H9 (cell line): Measurements from ENCODE around the gene PLA2G10. TPM values are rescaled to one million over a fixed set of nuclear protein-coding genes. Genes with fewer than 3 reads are reported as not detected.

ENCODE experiments used
- DNase-seq: peaks from one replicate; pipeline ENCODE4 v3.0.0-alpha.2; 2017
- H2AFZ ChIP-seq: one replicate; pipeline ENCODE4 v1.6.1; 2013; ENCODE audit warnings: mild to moderate bottlenecking, low read length, control low read depth, moderate library complexity
- H2AK5ac ChIP-seq: 2 replicates; pipeline ENCODE4 v1.6.1; 2013; ENCODE audit warnings: low read length, control low read depth, mixed read lengths; ENCODE audit not compliant: insufficient read length
- H2BK120ac ChIP-seq: one replicate; pipeline ENCODE4 v1.6.1; 2013; ENCODE audit warnings: low read depth, mild to moderate bottlenecking, low read length, control low read depth, inconsistent platforms; ENCODE audit not compliant: poor library complexity, severe bottlenecking
- H2BK12ac ChIP-seq: 2 replicates; pipeline ENCODE4 v1.6.1; 2013; ENCODE audit warnings: low read length, control low read depth, mixed read lengths, low read depth; ENCODE audit not compliant: insufficient read length
- H2BK15ac ChIP-seq: 2 replicates; pipeline ENCODE4 v1.6.1; 2013; ENCODE audit warnings: low read depth, low read length, control low read depth
- H2BK20ac ChIP-seq: one replicate; pipeline ENCODE4 v1.6.1; 2013; ENCODE audit warnings: low read depth, mild to moderate bottlenecking, low read length, control low read depth, inconsistent platforms; ENCODE audit not compliant: poor library complexity, severe bottlenecking
- H2BK5ac ChIP-seq: 2 replicates; pipeline ENCODE4 v1.6.1; 2013; ENCODE audit warnings: low read length, control low read depth, mixed read lengths; ENCODE audit not compliant: insufficient read length
- H3K14ac ChIP-seq: 2 replicates; pipeline ENCODE4 v1.6.1; 2013; ENCODE audit warnings: low read length, control low read depth; ENCODE audit not compliant: insufficient read depth
- H3K18ac ChIP-seq: 2 replicates; pipeline ENCODE4 v1.6.1; 2013; ENCODE audit warnings: low read depth, mild to moderate bottlenecking, mixed read lengths, low read length, control low read depth; ENCODE audit not compliant: insufficient read length
- H3K23ac ChIP-seq: 2 replicates; pipeline ENCODE4 v1.6.1; 2013; ENCODE audit warnings: low read length, control low read depth, mixed read lengths, low read depth; ENCODE audit not compliant: insufficient read length
- H3K23me2 ChIP-seq: 2 replicates; pipeline ENCODE4 v1.6.1; 2013; ENCODE audit warnings: low read depth, mild to moderate bottlenecking, mixed read lengths, low read length, control low read depth; ENCODE audit not compliant: insufficient read length, poor library complexity, severe bottlenecking
- H3K27ac ChIP-seq: 2 replicates; pipeline ENCODE4 v1.5.1; 2013; ENCODE audit warnings: low read length, control low read depth, mixed read lengths, low read depth; ENCODE audit not compliant: insufficient read length
- H3K27me3 ChIP-seq: 2 replicates; pipeline ENCODE4 v1.6.1; 2013; ENCODE audit warnings: low read length, control low read depth, inconsistent platforms; ENCODE audit not compliant: insufficient read depth
- H3K4ac ChIP-seq: 2 replicates; pipeline ENCODE4 v1.6.1; 2013; ENCODE audit warnings: low read depth, mild to moderate bottlenecking, control low read depth, inconsistent platforms, low read length, moderate library complexity
- H3K4me1 ChIP-seq: 2 replicates; pipeline ENCODE4 v1.6.1; 2013; ENCODE audit warnings: low read length, control low read depth, inconsistent platforms; ENCODE audit not compliant: insufficient read depth
- H3K4me2 ChIP-seq: 2 replicates; pipeline ENCODE4 v1.6.1; 2013; ENCODE audit warnings: low read length, control low read depth, mixed read lengths; ENCODE audit not compliant: insufficient read length, insufficient read depth
- H3K56ac ChIP-seq: 2 replicates; pipeline ENCODE4 v1.6.1; 2013; ENCODE audit warnings: low read depth, mild to moderate bottlenecking, mixed read lengths, low read length, control low read depth; ENCODE audit not compliant: insufficient read length
- H3K79me1 ChIP-seq: 2 replicates; pipeline ENCODE4 v1.6.1; 2013; ENCODE audit warnings: low read depth, mild to moderate bottlenecking, moderate library complexity, low read length, control low read depth, inconsistent platforms; ENCODE audit not compliant: insufficient read depth, poor library complexity, severe bottlenecking
- H3K79me2 ChIP-seq: 2 replicates; pipeline ENCODE4 v1.6.1; 2013; ENCODE audit warnings: low read length, control low read depth, inconsistent platforms; ENCODE audit not compliant: insufficient read depth
- H3K9ac ChIP-seq: 2 replicates; pipeline ENCODE4 v1.6.1; 2013; ENCODE audit warnings: low read length, control low read depth, mixed read lengths; ENCODE audit not compliant: insufficient read length; ENCODE audit errors: extremely low read depth
- H3K9me3 ChIP-seq: one replicate; pipeline ENCODE4 v1.6.1; 2013; ENCODE audit warnings: low read depth, low read length, inconsistent platforms; ENCODE audit not compliant: control insufficient read depth
- H3T11ph ChIP-seq: one replicate; pipeline ENCODE4 v1.6.1; 2013; ENCODE audit warnings: mild to moderate bottlenecking, low read length, control low read depth, inconsistent platforms
- H4K20me1 ChIP-seq: one replicate; pipeline ENCODE4 v1.6.1; 2013; ENCODE audit not compliant: control insufficient read depth, insufficient read length, insufficient read depth
- H4K5ac ChIP-seq: 2 replicates; pipeline ENCODE4 v1.6.1; 2013; ENCODE audit warnings: low read depth, mild to moderate bottlenecking, mixed read lengths, low read length, control low read depth; ENCODE audit not compliant: insufficient read length
- H4K8ac ChIP-seq: replicated peaks from 2 replicates; pipeline ENCODE4 v1.6.1; 2013; ENCODE audit warnings: low read length, control low read depth, mixed read lengths, low read depth; ENCODE audit not compliant: insufficient read length
- H4K91ac ChIP-seq: 2 replicates; pipeline ENCODE4 v1.6.1; 2013; ENCODE audit warnings: low read depth, mild to moderate bottlenecking, moderate library complexity, mixed read lengths, low read length, control low read depth; ENCODE audit not compliant: insufficient read length
- H3K27ac Mint-ChIP-seq, 3 experiments: 2 replicates in 2 of 3; 3 replicates in 1 of 3; pipeline ENCODE4 v1.8.0; 2020 to 2021; ENCODE audit warnings: mixed read lengths in 3 of 3, mild to moderate bottlenecking in 1 of 3, moderate library complexity in 1 of 3
- H3K27me3 Mint-ChIP-seq: 2 replicates; pipeline ENCODE4 v1.8.0; 2021; ENCODE audit warnings: low read depth, mild to moderate bottlenecking, moderate library complexity, mixed read lengths
- H3K36me3 Mint-ChIP-seq, 3 experiments: 2 replicates in 2 of 3; 3 replicates in 1 of 3; pipeline ENCODE4 v1.8.0; 2020 to 2021; ENCODE audit warnings: low read depth in 3 of 3, mixed read lengths in 3 of 3; ENCODE audit not compliant: insufficient read depth in 1 of 3
- H3K4me1 Mint-ChIP-seq, 2 experiments: 2 replicates each; pipeline ENCODE4 v1.8.0; 2020; ENCODE audit warnings: mixed read lengths in 2 of 2
- H3K4me3 Mint-ChIP-seq, 2 experiments: 2 replicates in 1 of 2; 3 replicates in 1 of 2; pipeline ENCODE4 v1.8.0; 2020 to 2021; ENCODE audit warnings: mild to moderate bottlenecking in 2 of 2, mixed read lengths in 2 of 2, moderate library complexity in 1 of 2
- H3K9me3 Mint-ChIP-seq, 2 experiments: 2 replicates in 1 of 2; 3 replicates in 1 of 2; pipeline ENCODE4 v1.8.0; 2020; ENCODE audit warnings: mild to moderate bottlenecking in 2 of 2, mixed read lengths in 2 of 2, moderate library complexity in 1 of 2
- WGBS: extraction: QIAGEN DNeasy Blood & Tissue Kit; methylation state at CpG from one replicate; pipeline ENCODE4 v1.1.7; 2013; ENCODE audit warnings: missing lambda C conversion rate, low lambda C conversion rate, mixed read lengths; ENCODE audit not compliant: insufficient read length; ENCODE audit errors: extremely low coverage; 5-methylcytosine and 5-hydroxymethylcytosine counted together
- total RNA-seq: library from RNA; stranded (reverse); gene quantifications from 2 replicates; pipeline ENCODE4 v1.2.1, GENCODE V29; 2021
- TF ChIP-seq, protein P1 (sequence below): fragments of 200-600 bp; sonication (generic); conservative IDR thresholded peaks from 3 replicates; pipeline ENCODE4 v1.8.0; 2021; ENCODE audit warnings: antibody characterized with exemption, mild to moderate bottlenecking

Gene PLA2G10
- total RNA-seq, 1 experiment from 2014 or later, result 2.2 TPM

DNA sequence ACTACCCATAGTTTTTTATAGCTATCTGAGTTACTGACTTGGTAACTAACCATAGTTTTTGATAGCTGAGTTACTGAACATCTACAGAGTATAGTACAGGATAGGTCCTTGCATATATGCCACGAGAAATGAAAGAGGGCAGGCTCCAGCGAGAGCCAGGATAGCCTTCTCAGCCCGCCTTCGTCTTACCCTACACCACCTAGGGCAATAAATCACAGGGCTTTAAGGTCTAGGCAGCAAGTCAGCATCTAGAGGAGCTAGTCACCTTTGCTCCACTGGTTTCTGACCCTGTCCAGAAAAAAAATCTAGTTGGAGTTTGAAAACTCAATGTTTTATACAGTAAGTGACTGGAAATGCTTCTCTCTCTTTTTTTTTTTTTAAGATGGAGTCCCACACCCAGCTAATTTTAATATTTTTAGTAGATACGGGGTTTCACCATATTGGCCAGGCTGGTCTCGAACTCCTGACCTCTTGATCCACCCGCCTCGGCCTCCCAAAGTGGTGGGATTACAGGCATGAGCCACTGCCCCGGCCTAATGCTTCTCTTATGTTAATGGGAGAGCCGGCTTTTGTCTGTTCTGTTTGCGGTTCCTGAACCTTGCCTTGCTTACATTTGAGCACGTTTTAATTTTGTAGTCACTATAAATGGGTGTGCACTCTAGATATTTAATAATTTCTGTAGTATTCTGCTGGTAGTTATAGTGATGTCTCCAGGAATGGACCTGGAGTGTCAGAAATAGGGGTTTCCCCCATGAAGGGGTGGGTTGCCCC lies 58.5 kb downstream of the PLA2G10 start:
- no peak overlapping the region for H3K23ac ChIP-seq
- H2BK120ac ChIP-seq, result no peak overlapping the region
- H3K9me3 ChIP-seq, result no peaks in the 10 kb centered on the region
- H2AFZ ChIP-seq, result no peak overlapping the region
- no peak overlapping the region for H2BK20ac ChIP-seq
- no peaks in the 10 kb centered on the region for H4K20me1 ChIP-seq
- H3K56ac ChIP-seq, result no peak overlapping the region
- H3K27ac ChIP-seq, result peak overlapping the region; percentile 3
- no CpG with 5 or more reads among the region's 12 CpGs for WGBS
- no peak overlapping the region for H4K91ac ChIP-seq
- no peak overlapping the region for H2BK15ac ChIP-seq
- H2BK12ac ChIP-seq, result no peak overlapping the region
- Mint-ChIP-seq H3K4me3 (peak overlapping the region; percentile 35 to 100), H3K9me3 (no peaks in the 10 kb centered on the region), H3K36me3 (peaks cover 12 to 39% (median 30%) of the 10 kb centered on the region in 3 experiments; a peak in 6 of 7 replicates), H3K27me3 (no peaks in the 10 kb centered on the region), H3K27ac (peak overlapping the region; percentile 80 to 99 (median 98)), H3K4me1 (peaks cover 52 to 68% of the 10 kb centered on the region in 2 experiments)
- no peaks in the 10 kb centered on the region for H3K27me3 ChIP-seq
- no peak for DNase-seq
- peaks cover 18% of the 10 kb centered on the region for H3K79me1 ChIP-seq
- H3K18ac ChIP-seq, result no peak overlapping the region
- H4K8ac ChIP-seq, result no peak overlapping the region
- H3K4me1 ChIP-seq, result peaks cover 5% of the 10 kb centered on the region; the same call in 1 of the 2 replicates
- TF ChIP-seq, protein P1, sequence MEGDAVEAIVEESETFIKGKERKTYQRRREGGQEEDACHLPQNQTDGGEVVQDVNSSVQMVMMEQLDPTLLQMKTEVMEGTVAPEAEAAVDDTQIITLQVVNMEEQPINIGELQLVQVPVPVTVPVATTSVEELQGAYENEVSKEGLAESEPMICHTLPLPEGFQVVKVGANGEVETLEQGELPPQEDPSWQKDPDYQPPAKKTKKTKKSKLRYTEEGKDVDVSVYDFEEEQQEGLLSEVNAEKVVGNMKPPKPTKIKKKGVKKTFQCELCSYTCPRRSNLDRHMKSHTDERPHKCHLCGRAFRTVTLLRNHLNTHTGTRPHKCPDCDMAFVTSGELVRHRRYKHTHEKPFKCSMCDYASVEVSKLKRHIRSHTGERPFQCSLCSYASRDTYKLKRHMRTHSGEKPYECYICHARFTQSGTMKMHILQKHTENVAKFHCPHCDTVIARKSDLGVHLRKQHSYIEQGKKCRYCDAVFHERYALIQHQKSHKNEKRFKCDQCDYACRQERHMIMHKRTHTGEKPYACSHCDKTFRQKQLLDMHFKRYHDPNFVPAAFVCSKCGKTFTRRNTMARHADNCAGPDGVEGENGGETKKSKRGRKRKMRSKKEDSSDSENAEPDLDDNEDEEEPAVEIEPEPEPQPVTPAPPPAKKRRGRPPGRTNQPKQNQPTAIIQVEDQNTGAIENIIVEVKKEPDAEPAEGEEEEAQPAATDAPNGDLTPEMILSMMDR, result no peak
- H3K23me2 ChIP-seq, result peaks cover 11% of the 10 kb centered on the region
- no peak overlapping the region for H3K9ac ChIP-seq
- H3T11ph ChIP-seq, result peak overlapping the region; percentile 68
- H3K4me2 ChIP-seq, result peak overlapping the region; percentile 86
- H3K14ac ChIP-seq, result no peak overlapping the region
- H2AK5ac ChIP-seq, result no peak overlapping the region
- H3K4ac ChIP-seq, result no peak overlapping the region
- H3K79me2 ChIP-seq, result peaks cover 27% of the 10 kb centered on the region; the same call in 1 of the 2 replicates
- no peak overlapping the region for H2BK5ac ChIP-seq
- H4K5ac ChIP-seq, result no peak overlapping the region
